Endometrium (tissue), 2 donors: Measurements from ENCODE around the gene WDR89.
"Not testable (repeated sequence)": the region's sequence is repeated elsewhere in the genome, so short reads cannot be mapped to it uniquely, and the experiment has no call there.

Source experiments
- FAIRE-seq: peaks from 2 replicates; lab custom pipeline; 2012; peaks lifted over from hg19 to GRCh38; lab: Jason Lieb, UNC
- donor health status: control.
- donor health status: control.

The WDR89 gene, protein sequence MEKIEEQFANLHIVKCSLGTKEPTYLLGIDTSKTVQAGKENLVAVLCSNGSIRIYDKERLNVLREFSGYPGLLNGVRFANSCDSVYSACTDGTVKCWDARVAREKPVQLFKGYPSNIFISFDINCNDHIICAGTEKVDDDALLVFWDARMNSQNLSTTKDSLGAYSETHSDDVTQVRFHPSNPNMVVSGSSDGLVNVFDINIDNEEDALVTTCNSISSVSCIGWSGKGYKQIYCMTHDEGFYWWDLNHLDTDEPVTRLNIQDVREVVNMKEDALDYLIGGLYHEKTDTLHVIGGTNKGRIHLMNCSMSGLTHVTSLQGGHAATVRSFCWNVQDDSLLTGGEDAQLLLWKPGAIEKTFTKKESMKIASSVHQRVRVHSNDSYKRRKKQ

DNA sequence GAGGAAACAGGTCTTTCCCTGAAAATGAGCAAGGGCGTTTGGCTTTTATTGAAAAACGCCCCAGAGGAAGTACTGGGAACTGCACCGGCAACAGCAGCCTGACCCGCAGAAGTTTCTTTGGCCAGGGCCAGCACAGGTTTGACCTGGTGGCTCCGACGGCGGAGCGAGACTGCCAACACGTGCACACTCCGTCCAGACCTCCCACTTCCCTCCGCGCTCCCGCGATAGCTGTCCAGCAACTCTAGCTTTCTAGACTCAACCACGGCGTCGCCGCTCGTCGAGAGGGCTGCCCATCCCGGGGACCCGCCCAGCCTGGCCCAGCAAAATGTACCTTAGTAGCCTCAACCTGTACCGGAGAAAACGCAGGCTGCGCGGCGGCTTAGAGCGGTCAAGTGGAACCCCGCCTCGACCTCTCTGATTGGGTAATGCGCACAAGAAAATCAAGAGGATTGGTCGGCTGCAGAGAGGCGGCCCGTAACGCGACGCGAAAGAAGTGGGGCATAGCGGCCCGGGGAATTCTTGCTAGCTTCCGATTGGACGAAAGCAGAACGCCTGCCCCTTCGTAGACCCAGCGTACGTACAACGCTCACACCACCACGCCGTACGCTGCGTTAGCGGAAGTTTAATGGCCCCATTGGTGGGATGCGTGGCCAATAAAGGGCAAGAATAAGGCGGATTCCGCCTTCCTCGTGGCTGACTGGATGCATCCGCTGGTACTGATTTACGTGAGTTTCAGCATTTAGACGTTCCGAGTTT lies at the start of gene WDR89:
TSS of gene WDR89 (minus strand) at position 399 of the 756 bp plus-strand sequence. CDS start 41,929 bp downstream, outside the sequence.
- FAIRE-seq, result peak; percentile 98

DNA sequence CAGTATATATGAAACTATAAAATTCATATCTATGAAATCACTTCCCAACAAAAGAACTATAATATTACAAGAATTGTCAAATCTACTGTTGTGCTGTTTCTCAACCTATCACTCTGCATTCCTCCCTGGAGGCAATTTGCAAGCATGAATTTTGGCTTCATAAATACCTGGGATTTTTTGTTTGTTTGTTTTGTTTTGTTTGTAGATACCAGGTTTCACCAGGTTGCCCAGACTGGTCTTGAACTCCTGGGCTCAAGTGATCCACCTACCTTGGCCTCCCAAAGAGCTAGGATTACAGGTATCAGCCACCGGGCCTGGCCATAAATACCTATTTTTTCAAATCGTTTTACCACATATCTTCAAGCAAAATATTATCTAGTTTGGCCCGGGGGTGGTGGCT lies 47.5 kb upstream of the WDR89 start:
- FAIRE-seq, result no peak

DNA sequence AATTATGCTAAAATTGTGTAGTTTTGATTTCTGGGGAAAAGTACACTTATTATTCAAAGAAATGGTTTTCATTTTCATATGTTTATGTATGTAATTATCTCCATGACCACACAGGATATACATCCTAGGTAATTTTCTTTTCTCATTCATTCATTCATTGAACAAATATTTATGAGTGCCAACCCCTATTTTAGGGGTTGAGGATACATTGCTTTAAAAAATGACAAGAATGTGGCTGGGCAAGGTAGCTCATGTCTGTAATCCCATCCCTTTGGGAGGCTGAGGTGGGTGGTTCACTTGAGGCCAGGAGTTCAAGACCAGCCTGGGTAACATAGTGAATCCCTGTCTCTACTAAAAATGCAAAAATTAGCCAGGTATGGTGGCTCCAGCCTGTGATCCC lies 45.3 kb upstream of the WDR89 start:
- no peak for FAIRE-seq

DNA sequence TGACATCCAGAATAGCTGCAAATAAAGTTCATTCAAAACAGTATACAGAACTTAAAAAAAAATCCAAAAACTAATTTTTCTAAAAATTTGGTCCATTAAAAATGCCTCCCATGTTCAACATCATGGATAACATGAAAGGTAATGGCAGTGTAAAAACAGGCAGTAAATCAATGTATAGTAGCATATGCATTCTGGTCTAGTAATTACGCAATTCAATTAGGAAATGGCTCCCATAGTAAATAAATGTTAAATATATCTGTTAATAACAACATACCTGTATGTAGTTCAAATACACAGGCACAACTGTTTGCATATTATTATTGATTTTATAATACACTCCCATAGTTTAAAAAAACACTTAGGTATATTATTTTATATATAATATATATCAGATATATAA lies 43.7 kb upstream of the WDR89 start:
- FAIRE-seq, result peak; percentile 58

DNA sequence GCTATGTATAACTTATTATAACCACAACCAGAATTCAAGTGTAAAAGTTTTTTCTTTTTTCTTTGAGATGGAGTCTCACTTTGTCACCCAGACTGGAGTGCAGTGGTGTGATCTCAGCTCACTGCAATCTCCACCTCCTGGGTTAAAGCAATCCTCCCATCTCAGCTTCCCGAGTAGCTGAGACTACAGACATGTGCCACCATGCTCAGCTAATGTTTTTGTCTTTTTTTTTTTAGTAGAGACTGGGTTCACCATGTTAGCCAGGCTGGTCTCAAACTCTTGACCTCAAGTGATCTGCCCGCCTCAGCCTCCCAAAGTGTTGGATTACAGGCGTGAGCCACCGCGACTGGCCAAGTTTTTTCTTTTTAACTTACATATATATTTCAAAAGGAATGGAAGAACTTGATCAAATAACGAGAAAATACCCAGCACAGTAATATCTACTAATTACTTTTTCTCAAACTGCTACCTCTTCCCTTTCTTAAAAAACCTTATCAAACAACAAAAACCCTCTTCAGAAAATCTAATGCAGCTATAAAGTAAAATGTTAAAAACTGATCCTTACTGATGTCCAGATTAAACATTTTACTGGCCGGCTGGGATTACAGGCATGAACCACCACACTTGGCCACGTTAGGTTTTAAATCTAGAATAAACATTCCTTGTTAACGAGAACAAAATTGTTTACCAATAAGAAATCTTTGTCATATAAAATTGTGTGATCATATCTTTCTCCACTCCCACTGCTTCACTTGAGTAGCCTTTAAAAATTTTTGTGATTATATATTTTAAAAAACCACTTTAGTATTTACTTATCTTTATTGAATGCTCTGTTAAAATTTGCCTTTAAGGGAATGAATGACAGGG lies 41.3 kb upstream of the WDR89 start:
- FAIRE-seq, result no peak

DNA sequence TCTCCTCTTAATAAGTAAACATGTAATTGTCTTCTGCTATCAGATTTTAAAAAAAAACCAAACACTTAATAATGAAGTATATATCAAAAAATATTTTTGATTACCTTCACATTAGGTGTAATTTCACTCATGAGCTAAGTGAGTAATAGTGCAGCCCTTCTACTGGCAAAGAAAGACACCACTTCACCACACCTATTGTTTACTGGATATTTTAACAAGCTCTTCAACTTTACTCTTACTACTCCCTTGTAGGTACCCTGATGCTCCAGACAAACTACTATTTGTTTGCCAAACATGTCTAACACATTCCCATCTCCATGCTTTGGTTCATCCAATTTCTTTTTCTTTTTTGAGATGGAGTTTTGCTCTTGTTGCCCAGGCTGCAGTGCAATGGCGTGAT lies 36.9 kb upstream of the WDR89 start:
- peak; percentile 18 for FAIRE-seq

DNA sequence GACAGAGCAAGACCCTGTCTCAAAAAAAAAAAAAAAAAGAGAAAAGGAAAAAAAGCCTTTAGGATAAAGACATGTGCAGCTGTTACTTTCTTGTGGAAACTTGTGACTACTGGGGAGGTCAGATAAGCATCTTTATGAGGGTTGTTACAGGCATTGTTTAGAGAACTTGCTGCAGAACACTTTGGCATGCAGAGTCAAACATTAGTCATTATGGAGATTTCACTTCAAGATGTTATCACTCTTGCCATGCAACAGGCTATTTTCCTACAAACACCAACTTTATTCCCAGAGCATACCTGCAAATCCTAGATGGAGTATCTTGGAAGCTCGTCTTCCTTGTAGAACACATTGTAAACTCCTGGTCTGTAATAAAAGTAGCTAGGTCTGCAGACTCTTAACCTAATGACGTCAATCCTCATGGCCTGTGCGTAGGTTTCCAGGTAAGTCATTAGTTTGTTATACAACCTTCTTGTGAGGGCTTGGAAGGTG lies 36.3 kb upstream of the WDR89 start:
- peak; percentile 99 for FAIRE-seq

DNA sequence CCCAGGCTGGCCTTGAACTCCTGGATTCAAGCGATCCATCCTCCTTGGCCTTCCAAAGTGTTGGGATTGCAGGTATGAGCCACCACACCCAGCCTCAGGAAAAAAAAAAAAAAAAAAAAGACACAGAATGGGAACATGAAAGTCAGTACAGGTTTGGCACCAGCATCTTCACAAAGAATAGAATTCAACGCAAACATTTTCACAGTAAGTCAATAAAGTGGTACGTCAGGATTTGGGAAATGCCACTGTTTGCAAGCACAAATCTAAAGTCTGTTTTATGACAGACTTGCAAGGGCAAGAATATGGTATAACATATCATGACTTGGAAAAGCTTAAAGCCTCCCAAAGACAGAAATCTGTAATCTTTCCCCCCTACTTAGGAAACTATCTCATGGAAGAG lies 34.9 kb upstream of the WDR89 start:
- no peak for FAIRE-seq

DNA sequence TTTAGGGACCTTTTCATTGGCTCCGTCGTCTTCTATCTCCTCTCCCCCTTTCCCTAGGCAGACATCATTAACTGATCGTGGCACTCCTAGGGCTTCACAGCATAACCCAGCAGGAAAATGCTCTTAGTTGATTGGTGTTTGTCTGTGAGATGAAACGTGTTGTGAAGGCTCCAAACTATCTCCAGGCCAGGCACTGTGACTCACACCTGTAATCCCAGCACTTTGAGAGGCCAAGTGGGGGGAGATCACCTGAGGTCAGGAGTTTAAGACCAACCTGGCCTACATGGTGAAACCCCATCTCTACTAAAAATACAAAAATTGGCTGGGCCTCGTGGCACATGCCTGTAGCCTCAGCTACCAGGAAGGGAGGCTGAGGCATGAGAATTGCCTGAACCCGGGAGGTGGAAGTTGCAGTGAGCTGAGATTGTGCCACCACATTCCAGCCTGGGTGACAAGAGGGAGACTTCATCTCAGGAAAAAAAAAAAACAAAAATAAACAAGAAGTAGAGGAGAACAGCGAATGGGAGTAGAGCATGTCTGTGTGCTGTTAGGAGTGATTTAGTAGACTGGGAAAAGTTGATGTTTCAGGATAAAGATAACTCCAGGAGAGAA lies 32.3 kb upstream of the WDR89 start:
- FAIRE-seq, result no peak

DNA sequence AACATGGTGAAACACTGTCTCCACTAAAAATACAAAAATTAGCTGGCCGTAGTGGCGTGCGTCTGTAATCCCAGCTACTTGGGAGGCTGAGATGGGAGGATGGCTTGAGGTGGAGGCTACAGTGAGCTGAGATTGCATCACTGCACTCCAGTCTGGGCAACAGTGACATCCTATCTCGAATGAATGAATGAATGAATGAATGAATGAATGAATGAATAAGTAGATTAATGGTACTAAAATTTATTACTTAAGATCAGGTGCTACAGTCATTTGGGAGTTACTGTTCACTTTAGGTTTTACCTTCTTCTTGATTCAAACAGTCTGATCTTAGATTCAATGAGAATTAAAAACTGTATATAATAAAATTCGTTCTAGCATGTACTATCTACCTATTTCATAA lies 31.6 kb upstream of the WDR89 start:
- FAIRE-seq, result no peak

DNA sequence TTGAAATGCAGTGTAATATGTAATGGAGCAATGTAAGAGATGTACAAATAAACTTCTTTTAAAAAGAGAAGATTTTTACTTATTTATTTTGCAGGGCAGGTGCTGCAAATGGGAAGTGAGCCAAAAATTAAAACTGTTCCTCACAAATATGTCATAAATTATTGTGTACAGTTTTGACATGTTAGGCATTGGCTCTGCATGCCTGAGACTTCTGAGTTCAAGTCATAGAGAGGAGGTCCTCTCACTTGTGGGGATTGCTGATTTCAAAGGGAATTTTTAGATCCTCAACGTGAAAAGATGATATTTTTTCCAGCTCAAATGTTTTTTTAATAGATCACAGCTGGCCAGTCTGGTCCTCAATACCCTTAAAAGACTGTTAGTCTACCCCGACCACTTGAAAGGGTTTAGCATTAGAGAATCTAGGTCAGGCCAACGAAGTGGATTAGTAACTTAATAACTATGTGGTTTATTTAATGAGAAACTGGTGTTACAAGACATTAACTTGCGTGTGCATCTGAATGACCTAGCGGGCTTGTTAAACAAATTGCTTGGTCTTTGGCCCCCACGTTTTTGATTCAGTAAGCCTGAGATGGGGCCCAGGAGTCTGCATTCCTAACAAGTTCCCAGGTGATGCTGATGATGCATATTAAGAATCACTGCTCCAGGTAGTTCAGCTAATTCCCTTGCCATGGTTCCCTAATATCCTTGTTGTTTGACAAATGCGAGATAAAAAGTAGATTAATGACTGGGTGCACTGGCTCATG lies 30.9 kb upstream of the WDR89 start:
- peak; percentile 92 for FAIRE-seq

DNA sequence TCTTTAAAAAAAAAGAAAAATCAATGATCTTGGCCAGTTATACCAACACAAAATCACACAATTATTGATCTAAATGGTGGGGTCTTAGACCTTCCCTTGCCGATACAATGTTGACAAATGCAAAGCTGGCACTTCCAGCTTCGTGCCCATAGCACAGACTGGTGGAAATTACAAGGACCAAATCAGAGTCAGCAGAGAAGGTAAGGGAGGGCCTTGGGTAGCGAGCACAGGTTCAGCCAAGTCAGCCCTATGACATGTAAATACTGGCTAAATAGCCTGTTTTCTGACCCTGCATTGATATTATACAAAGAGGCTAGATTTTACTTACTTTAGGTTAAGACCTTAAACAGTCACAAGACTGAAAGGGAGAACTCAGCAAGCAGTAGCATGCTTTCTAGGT lies 30.3 kb upstream of the WDR89 start:
- FAIRE-seq, result no peak

DNA sequence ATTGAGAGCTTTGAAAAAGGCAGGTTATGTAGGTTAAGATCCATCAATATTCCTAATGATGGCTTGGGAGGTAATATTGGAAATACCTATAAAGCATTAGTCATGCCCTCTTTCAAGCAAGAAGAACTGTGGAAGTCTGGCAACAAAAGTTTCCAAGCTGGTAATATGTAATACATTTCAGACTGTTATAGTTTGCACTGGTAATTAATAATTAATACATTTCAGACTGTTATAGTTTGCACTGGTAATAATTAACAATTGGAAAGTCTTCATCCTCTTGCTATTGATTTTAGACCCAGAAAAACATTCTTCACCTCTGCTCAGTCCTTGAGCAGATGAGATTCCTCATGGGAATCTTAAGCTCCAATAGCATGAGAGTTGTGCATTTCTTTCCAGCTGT lies 29.0 kb upstream of the WDR89 start:
- no peak for FAIRE-seq

DNA sequence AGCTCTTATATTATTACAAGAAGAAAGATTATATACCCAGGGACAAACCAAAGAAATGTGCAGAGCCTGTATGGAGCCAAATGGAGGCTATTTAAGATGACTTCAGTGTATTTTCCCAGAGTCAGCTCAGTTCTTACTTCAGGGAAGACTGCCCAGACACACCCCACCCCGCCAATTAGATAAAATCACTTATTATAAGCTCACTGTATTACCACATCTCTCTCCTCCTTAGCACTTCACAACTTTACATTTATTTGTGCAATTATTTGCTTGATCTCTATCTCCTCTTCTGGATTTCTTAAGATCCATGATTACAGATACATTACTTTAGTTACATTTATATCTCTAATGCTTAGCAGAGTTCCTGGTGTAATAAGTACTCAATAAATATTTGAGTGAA lies 24.7 kb upstream of the WDR89 start:
- FAIRE-seq, result no peak

DNA sequence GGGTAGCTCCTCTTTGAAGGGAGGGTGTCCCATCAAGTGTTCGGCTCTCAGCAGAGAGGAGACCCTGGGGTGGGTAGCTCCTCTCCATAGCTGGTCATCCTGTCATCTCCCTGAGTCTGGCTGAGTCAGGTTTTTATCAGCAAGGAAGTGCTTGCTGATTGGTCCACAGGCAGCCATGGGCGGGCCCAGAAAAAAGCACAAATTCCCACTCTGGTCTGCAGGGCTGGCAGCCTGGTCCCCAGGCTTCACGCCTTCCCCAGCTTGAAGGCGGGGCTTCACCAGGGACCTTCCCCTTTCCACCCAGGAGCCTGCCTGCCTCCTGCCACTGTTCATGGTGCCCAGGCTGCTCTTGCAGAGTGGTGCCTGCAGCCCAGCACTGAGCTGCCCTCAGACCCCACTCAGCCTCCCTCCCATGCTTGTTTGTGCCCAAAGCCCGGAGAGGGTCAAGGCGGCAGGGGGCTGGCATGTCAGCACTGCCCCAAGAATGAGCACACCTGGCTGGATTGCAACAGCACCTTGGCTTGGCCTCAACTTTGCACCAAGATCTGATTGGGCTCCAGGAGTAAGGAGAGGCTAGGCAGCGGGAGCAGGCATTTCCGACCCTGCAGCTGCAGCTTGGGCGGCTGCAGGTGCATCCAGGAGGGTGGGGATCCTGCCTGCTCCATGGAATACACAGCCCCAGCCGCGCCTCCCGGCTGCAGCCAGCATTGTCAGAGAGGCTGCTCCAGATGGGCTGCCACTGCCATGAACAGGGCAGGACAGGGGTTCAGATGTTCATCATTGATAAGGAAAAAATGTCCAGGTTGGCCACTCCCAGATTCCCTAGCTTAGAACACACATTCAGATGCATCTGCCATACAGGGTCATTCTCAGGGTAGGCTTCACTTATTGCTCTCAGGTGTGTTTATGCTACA lies 22.0 kb upstream of the WDR89 start:
- FAIRE-seq, result no peak

DNA sequence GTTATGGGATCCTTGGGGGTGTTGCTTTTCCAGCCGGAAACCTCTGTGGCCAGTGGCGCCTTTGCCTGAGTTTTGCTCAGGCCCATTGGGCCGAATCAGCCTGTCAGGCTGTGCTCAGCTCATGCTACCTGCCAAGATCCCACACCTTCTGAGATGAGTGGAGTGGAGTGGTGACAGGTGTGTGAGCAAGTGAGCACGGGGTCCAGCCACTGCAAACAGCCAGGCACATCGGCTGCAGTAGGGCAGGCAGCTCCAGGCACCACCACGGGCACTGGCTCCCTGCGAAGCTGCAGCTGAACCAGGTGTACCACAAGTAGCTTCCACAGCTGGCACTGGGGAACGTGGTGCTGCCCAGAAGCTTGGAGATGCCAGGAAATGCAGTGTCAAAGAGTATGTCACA lies 21.1 kb upstream of the WDR89 start:
- no peak for FAIRE-seq

DNA sequence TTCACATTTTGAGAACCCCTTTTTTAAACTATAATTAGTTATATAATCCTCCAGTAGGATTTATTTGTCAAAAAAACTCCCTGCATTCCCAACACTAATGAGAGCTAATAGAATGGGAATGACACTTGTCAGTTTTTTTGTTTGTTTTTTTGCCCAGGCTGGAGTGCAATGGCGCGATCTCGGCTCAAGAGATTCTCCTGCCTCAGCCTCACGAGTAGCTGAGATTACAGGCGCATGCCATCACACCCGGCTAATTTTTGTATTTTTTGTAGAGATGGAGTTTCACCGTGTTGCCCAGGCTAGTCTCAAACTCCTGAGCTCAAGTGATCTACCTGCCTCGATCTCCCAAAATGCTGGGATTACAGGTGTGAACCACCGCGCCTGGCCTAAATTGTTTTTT lies 20.2 kb upstream of the WDR89 start:
- FAIRE-seq, result not testable (repeated sequence)

DNA sequence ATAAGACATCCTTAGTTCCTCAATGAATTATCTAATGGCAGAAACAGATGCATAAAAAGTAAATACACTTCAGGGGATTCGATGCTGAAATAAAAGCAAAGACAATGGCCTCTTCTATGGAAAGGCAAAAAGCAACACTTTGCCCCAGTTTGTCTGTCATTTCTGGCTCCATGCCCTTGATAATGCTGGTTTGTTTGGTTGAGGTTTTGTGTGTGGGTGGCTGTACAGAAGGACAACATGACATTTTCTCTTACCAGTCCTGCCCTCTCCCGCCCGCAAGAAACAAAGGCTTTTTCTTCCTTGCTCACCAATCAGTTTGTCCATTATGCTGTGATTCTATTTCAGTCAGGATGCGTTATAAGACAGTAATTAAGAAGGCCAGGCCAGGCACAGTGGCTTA lies 18.1 kb upstream of the WDR89 start:
- no peak for FAIRE-seq

DNA sequence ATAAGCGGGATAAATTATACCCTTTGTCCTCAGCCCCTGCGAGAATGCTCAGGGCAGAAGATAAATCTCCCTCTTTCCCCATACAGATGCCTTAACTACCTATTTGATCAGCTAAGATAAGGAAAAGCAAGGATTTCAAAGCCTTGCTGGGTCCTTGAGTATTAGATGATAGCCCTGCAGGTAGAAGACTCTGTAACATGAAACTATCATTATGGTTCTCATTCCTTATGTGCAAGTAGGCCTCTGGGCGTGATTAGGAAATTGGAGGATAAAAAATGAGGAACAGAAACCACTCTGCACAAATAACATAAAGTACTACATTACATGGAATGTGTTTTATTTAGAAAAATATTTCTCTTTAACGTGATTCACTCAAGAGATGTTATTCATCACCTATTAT lies 14.5 kb upstream of the WDR89 start:
- FAIRE-seq, result no peak

DNA sequence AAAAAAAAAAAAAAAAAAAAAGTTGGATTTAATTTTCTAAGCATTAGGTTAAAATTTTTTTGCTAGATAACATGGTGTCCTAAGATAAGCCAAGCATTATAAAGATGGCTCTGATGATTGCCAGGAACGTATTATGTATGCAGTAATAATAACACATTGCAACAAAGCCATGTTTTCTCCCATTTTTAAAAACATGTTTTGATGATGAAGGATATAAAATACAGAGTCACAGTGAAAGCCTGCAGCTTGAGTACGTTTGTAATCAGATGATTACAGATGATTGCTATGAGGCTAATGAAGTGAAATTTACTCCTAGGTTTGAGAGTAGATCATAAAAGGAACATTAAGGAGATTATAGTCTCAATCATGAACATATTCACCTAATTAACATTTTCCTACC lies 13.3 kb upstream of the WDR89 start:
- no peak for FAIRE-seq
